Cardiac muscle cell (in vitro differentiated cells and primary cell): Measurements from ENCODE around the gene RNF13. TPM values are rescaled to one million over a fixed set of nuclear protein-coding genes. Genes with fewer than 3 reads are reported as not detected.

ENCODE experiments used
- DNase-seq, 2 donors: peaks; one replicate each; pipeline versions ENCODE4 v3.0.0 to v3.0.0-alpha.2; 2010 to 2017; ENCODE audit warnings: low read depth in 1 of 2, low spot score in 1 of 2
- H3K27ac ChIP-seq: fragments of 200-600 bp; sonication (generic); 2 replicates; pipeline ENCODE4 v1.5.1; 2016
- H3K27me3 ChIP-seq: fragments of 200-600 bp; sonication (generic); 2 replicates; pipeline ENCODE4 v1.6.0; 2016; ENCODE audit warnings: control low read depth
- H3K36me3 ChIP-seq: fragments of 200-600 bp; sonication (generic); 2 replicates; pipeline ENCODE4 v1.5.1; 2016; ENCODE audit warnings: control low read depth
- H3K4me1 ChIP-seq: fragments of 200-600 bp; sonication (generic); 2 replicates; pipeline ENCODE4 v1.8.1; 2017; ENCODE audit warnings: low read depth, mild to moderate bottlenecking, mixed run types
- H3K4me3 ChIP-seq: fragments of 200-600 bp; sonication (generic); 2 replicates; pipeline ENCODE4 v1.5.1; 2016; ENCODE audit warnings: mild to moderate bottlenecking
- H3K9me3 ChIP-seq: fragments of 200-600 bp; sonication (generic); 2 replicates; pipeline ENCODE4 v1.5.1; 2017; ENCODE audit warnings: low read depth, mild to moderate bottlenecking, control low read depth
- CTCF ChIP-seq: IDR thresholded peaks from 2 replicates; pipeline ENCODE4 v1.5.1; 2012; ENCODE audit warnings: low read depth, mild to moderate bottlenecking, low read length
- polyA plus RNA-seq: library from polyadenylated mRNA; unstranded; fragments of >200 nt; fragmentation: Nextera tagmentation; extraction: Ambion mirVana; gene quantifications from 2 replicates; pipeline ENCODE4 v1.2.1, GENCODE V29; 2016
- total RNA-seq: library from RNA; depleted of rRNA; stranded (reverse); fragments of >200 nt; gene quantifications from 2 replicates; pipeline ENCODE4 v1.2.3, GENCODE V29; 2016

RNF13 gene
- total and polyA plus RNA-seq, 2 experiments from 2014 or later, result 15.9 to 44.7 TPM

- DNase-seq, result no peak
- Histone ChIP-seq H3K27ac (no peak overlapping the region), H3K4me3 (no peak overlapping the region), H3K9me3 (no peaks in the 10 kb centered on the region), H3K27me3 (no peaks in the 10 kb centered on the region), H3K36me3 (no peaks in the 10 kb centered on the region), H3K4me1 (peaks cover 9% of the 10 kb centered on the region)
- TF ChIP-seq CTCF, result no peak
Measured at GRCh38 chr3:149810846-149811245, 2.2 kb upstream of the RNF13 start.

- no peak for DNase-seq
- no peak for TF ChIP-seq CTCF
- Histone ChIP-seq H3K9me3 (no peaks in the 10 kb centered on the region), H3K27ac (peak overlapping the region; percentile 87), H3K4me3 (peak overlapping the region; percentile 71), H3K27me3 (no peaks in the 10 kb centered on the region), H3K4me1 (peaks cover 9% of the 10 kb centered on the region), H3K36me3 (no peaks in the 10 kb centered on the region)
Measured at GRCh38 chr3:149812165-149812605, 830 bp upstream of the RNF13 start.

- H3K27ac ChIP-seq, result peak overlapping the region; percentile 87
- H3K4me3 ChIP-seq, result peak overlapping the region; percentile 71
- DNase-seq, result peak; percentile 46 to 59
- H3K4me1 ChIP-seq, result peaks cover 9% of the 10 kb centered on the region
- TF ChIP-seq CTCF, result no peak
- H3K36me3 ChIP-seq, result no peaks in the 10 kb centered on the region
- no peaks in the 10 kb centered on the region for H3K9me3 ChIP-seq
- no peaks in the 10 kb centered on the region for H3K27me3 ChIP-seq
Measured at GRCh38 chr3:149813367-149814281, 609 bp downstream of the RNF13 start.

GRCh38 chr3:149815321-149815720, 2.3 kb downstream of the RNF13 start:
- DNase-seq, result no peak
- peaks cover 9% of the 10 kb centered on the region for H3K4me1 ChIP-seq
- no peak for TF ChIP-seq CTCF
- H3K27ac ChIP-seq, result no peak overlapping the region
- H3K27me3 ChIP-seq, result no peaks in the 10 kb centered on the region
- no peaks in the 10 kb centered on the region for H3K9me3 ChIP-seq
- H3K4me3 ChIP-seq, result no peak overlapping the region
- no peaks in the 10 kb centered on the region for H3K36me3 ChIP-seq

GRCh38 chr3:149815728-149816127, 2.7 kb downstream of the RNF13 start:
- Histone ChIP-seq H3K9me3 (no peaks in the 10 kb centered on the region), H3K36me3 (no peaks in the 10 kb centered on the region), H3K4me1 (peaks cover 9% of the 10 kb centered on the region), H3K27ac (no peak overlapping the region), H3K27me3 (no peaks in the 10 kb centered on the region), H3K4me3 (no peak overlapping the region)
- no peak for DNase-seq
- no peak for TF ChIP-seq CTCF
